ENCODE results near the gene TTLL10. TPM values are rescaled to one million over a fixed set of nuclear protein-coding genes. Genes with fewer than 3 reads are reported as not detected.

Gene TTLL10
- polyA plus RNA-seq, 1 donor (not counting 4 experiments of a cell fraction or from before 2014, with no cell fraction given): not detected

GRCh38 chr1:1208713-1209433, 35.2 kb downstream of the TTLL10 start:
- Histone ChIP-seq H3K79me2 (ENCODE audit: control insufficient read depth, insufficient read depth, low read length) (no peaks in the 10 kb centered on the region), H3K9me3 (ENCODE audit: control insufficient read depth, low read depth, low read length) (no peaks in the 10 kb centered on the region), H3K4me2 (ENCODE audit: control insufficient read depth, extremely low read depth, insufficient read depth, low read depth, low read length) (no peak overlapping the region), H3K4me3 (ENCODE audit: control insufficient read depth in 2 of 3, extremely low read depth in 1 of 3, insufficient read depth in 2 of 3, low read depth in 1 of 3, low read length in 3 of 3) (no peak overlapping the region), H3K27me3 (ENCODE audit: control insufficient read depth, extremely low read depth, insufficient read depth, low read length) (peaks cover 36% of the 10 kb centered on the region), H2AFZ (ENCODE audit: control insufficient read depth, low read length) (no peak overlapping the region), H3K36me3 (ENCODE audit: control insufficient read depth in 2 of 2, extremely low read depth in 1 of 2, insufficient read depth in 2 of 2, low read length in 2 of 2) (no peaks in the 10 kb centered on the region), H3K27ac (ENCODE audit: control insufficient read depth, insufficient read depth, low read length) (no peak overlapping the region), H3K9me1 (ENCODE audit: control insufficient read depth, extremely low read depth, insufficient read depth, low read length) (no peaks in the 10 kb centered on the region), H3K9ac (ENCODE audit: control insufficient read depth, extremely low read depth, insufficient read depth, low read length) (no peak overlapping the region), H3K4me1 (ENCODE audit: control insufficient read depth, extremely low read depth, insufficient read depth, low read length) (peaks cover 3% of the 10 kb centered on the region), H4K20me1 (ENCODE audit: control insufficient read depth, extremely low read depth, insufficient read depth, low read length) (no peaks in the 10 kb centered on the region)
- dilution Hi-C loops (cut with MboI; ENCODE audit: extremely low pct_ligation_motif_present, low sequenced_read_pairs): no loop called here
- TF ChIP-seq EZH2 (IDR thresholded peaks at IDR 0.05; ENCODE audit: low read length): no peak
- TF ChIP-seq, protein P1, sequence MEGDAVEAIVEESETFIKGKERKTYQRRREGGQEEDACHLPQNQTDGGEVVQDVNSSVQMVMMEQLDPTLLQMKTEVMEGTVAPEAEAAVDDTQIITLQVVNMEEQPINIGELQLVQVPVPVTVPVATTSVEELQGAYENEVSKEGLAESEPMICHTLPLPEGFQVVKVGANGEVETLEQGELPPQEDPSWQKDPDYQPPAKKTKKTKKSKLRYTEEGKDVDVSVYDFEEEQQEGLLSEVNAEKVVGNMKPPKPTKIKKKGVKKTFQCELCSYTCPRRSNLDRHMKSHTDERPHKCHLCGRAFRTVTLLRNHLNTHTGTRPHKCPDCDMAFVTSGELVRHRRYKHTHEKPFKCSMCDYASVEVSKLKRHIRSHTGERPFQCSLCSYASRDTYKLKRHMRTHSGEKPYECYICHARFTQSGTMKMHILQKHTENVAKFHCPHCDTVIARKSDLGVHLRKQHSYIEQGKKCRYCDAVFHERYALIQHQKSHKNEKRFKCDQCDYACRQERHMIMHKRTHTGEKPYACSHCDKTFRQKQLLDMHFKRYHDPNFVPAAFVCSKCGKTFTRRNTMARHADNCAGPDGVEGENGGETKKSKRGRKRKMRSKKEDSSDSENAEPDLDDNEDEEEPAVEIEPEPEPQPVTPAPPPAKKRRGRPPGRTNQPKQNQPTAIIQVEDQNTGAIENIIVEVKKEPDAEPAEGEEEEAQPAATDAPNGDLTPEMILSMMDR (optimal IDR thresholded peaks at IDR 0.05 in 1 of 3, IDR thresholded peaks at IDR 0.05 in 1 of 3, conservative IDR thresholded peaks at IDR 0.05 in 1 of 3; ENCODE audit: extremely low read depth in 1 of 3, insufficient read depth in 2 of 3, low read length in 3 of 3): no peak
- DNase-seq (ENCODE audit: low read depth, low spot score): no peak
- FAIRE-seq: no peak

- no peak for TF ChIP-seq EZH2 (IDR thresholded peaks at IDR 0.05; ENCODE audit: low read length)
- TF ChIP-seq, protein P1 (optimal IDR thresholded peaks at IDR 0.05 in 1 of 3, IDR thresholded peaks at IDR 0.05 in 1 of 3, conservative IDR thresholded peaks at IDR 0.05 in 1 of 3; ENCODE audit: extremely low read depth in 1 of 3, insufficient read depth in 2 of 3, low read length in 3 of 3): no peak
- Histone ChIP-seq H3K4me2 (ENCODE audit: control insufficient read depth, extremely low read depth, insufficient read depth, low read depth, low read length) (no peak overlapping the region), H3K27me3 (ENCODE audit: control insufficient read depth, extremely low read depth, insufficient read depth, low read length) (peaks cover 17% of the 10 kb centered on the region), H3K36me3 (ENCODE audit: control insufficient read depth in 2 of 2, extremely low read depth in 1 of 2, insufficient read depth in 2 of 2, low read length in 2 of 2) (peaks cover 0 to 3% of the 10 kb centered on the region in 2 experiments), H3K4me3 (ENCODE audit: control insufficient read depth in 2 of 3, extremely low read depth in 1 of 3, insufficient read depth in 2 of 3, low read depth in 1 of 3, low read length in 3 of 3) (no peak overlapping the region), H3K79me2 (ENCODE audit: control insufficient read depth, insufficient read depth, low read length) (no peaks in the 10 kb centered on the region), H4K20me1 (ENCODE audit: control insufficient read depth, extremely low read depth, insufficient read depth, low read length) (no peaks in the 10 kb centered on the region), H3K4me1 (ENCODE audit: control insufficient read depth, extremely low read depth, insufficient read depth, low read length) (peaks cover 3% of the 10 kb centered on the region), H3K9ac (ENCODE audit: control insufficient read depth, extremely low read depth, insufficient read depth, low read length) (no peak overlapping the region), H2AFZ (ENCODE audit: control insufficient read depth, low read length) (no peak overlapping the region), H3K9me3 (ENCODE audit: control insufficient read depth, low read depth, low read length) (no peaks in the 10 kb centered on the region), H3K9me1 (ENCODE audit: control insufficient read depth, extremely low read depth, insufficient read depth, low read length) (peaks cover 2% of the 10 kb centered on the region), H3K27ac (ENCODE audit: control insufficient read depth, insufficient read depth, low read length) (no peak overlapping the region)
- FAIRE-seq (no peak), DNase-seq (ENCODE audit: low read depth, low spot score) (no peak)
- dilution Hi-C loops (cut with MboI; ENCODE audit: extremely low pct_ligation_motif_present, low sequenced_read_pairs): no loop called here
Measured at GRCh38 chr1:1210726-1211540, 37.3 kb downstream of the TTLL10 start.

Measured in keratinocyte (primary cell).